GM12891 (cell line): ENCODE results near the gene PRPF6.

Experiments used
- POLR2A ChIP-seq: IDR thresholded peaks from 2 replicates; pipeline ENCODE4 v1.6.1; 2011; ENCODE audit warnings: low read depth, low read length, control low read depth
- POLR2AphosphoS5 ChIP-seq: IDR thresholded peaks from 2 replicates; pipeline ENCODE4 v1.6.1; 2011; ENCODE audit warnings: low read depth, low read length, control low read depth

GRCh38 chr20:64055396-64055892 lies 74.5 kb downstream of the PRPF6 start:
- TF ChIP-seq POLR2AphosphoS5 (no peak), POLR2A (no peak)
